ENCODE results near the gene TEX14.

GRCh38 chr17:58531661-58532554 is 159.9 kb downstream of the TEX14 start:
- TF ChIP-seq, protein P1, sequence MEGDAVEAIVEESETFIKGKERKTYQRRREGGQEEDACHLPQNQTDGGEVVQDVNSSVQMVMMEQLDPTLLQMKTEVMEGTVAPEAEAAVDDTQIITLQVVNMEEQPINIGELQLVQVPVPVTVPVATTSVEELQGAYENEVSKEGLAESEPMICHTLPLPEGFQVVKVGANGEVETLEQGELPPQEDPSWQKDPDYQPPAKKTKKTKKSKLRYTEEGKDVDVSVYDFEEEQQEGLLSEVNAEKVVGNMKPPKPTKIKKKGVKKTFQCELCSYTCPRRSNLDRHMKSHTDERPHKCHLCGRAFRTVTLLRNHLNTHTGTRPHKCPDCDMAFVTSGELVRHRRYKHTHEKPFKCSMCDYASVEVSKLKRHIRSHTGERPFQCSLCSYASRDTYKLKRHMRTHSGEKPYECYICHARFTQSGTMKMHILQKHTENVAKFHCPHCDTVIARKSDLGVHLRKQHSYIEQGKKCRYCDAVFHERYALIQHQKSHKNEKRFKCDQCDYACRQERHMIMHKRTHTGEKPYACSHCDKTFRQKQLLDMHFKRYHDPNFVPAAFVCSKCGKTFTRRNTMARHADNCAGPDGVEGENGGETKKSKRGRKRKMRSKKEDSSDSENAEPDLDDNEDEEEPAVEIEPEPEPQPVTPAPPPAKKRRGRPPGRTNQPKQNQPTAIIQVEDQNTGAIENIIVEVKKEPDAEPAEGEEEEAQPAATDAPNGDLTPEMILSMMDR (conservative IDR thresholded peaks at IDR 0.05 in 1 of 2, IDR thresholded peaks at IDR 0.05 in 1 of 2; ENCODE audit: low read depth in 1 of 2, low read length in 2 of 2) = no peak
- TF ChIP-seq EZH2 (IDR thresholded peaks at IDR 0.05; ENCODE audit: low read length, missing control alignments) = peak; percentile 16

Measured in fibroblast of lung (primary cell).